HepG2 (cell line): ENCODE results near the gene LGALS16. TPM values are rescaled to one million over a fixed set of nuclear protein-coding genes. Genes with fewer than 3 reads are reported as not detected.

Source experiments
- polyA plus RNA-seq, 8 experiments: library from polyadenylated mRNA; depleted of rRNA in 3 of 8; stranded (reverse) in 7 of 8; unstranded in 1 of 8; fragments of >200 nt; fragmentation: Illumina TruSeq in 4 of 8; extraction: Trizol in 4 of 8; gene quantifications; 2 replicates each; pipeline versions ENCODE4 v1.2.1 to v1.2.3, GENCODE V29; 2011 to 2016; ENCODE audit warnings: low read depth in 4 of 8, missing spikeins in 1 of 8, mixed read lengths in 1 of 8; ENCODE audit not compliant: insufficient read depth in 1 of 8
- small RNA-seq, 3 experiments: library from RNA; depleted of rRNA; stranded (forward); fragments of <200 nt; gene quantifications; one replicate each; pipeline ENCODE3, GENCODE V24; 2012; ENCODE audit warnings: low read depth in 2 of 3, low replicate concordance in 1 of 3; ENCODE audit not compliant: insufficient read length in 3 of 3, insufficient read depth in 2 of 3
- total RNA-seq, 5 experiments: library from RNA; depleted of rRNA; stranded (reverse); fragments of >200 nt; fragmentation: Illumina TruSeq; extraction: Trizol; gene quantifications; 2 replicates each; pipeline ENCODE4 v1.2.3, GENCODE V29; 2016; ENCODE audit warnings: low read depth in 1 of 5

Gene LGALS16
- total and polyA plus RNA-seq, 2 of the 13 experiments (the other 11 are each of a cell fraction or from before 2014, with no cell fraction given): not detected

Small RNA genes lying within 50 kb of the gene (small RNA-seq; reads per million reads assigned to genes)
- gene AC005176.2 (0 reads per million in 3 experiments), gene RPS29P27 (0 reads per million in 3 experiments), gene RPS29P30 (0 reads per million in 3 experiments)

Other genes with a start within 250 kb of the LGALS16 start
- 0.81 and 1.7 TPM in 2 replicates for gene ZFP36, start 249.1 kb upstream of the LGALS16 start, total RNA-seq (2016; rRNA removed; fragmentation: Illumina TruSeq; extraction: Trizol)
- 1.4 and 2.1 TPM in 2 replicates for gene ZFP36, start 249.1 kb upstream of the LGALS16 start, polyA plus RNA-seq (2011; rRNA removed)
- gene PLEKHG2, start 243.2 kb upstream of the LGALS16 start, total RNA-seq (2016; rRNA removed; fragmentation: Illumina TruSeq; extraction: Trizol): 3.6 and 5.2 TPM in 2 replicates
- gene PLEKHG2, start 243.2 kb upstream of the LGALS16 start, polyA plus RNA-seq (2011; rRNA removed): 6.8 and 7.8 TPM in 2 replicates
- gene RPS16, start 220.0 kb upstream of the LGALS16 start, total RNA-seq (2016; rRNA removed; fragmentation: Illumina TruSeq; extraction: Trizol): 488 and 790 TPM in 2 replicates
- gene RPS16, start 220.0 kb upstream of the LGALS16 start, polyA plus RNA-seq (2011; rRNA removed): 2,583 and 2,596 TPM in 2 replicates
- gene SUPT5H, start 210.3 kb upstream of the LGALS16 start, total RNA-seq (2016; rRNA removed; fragmentation: Illumina TruSeq; extraction: Trizol): 34.9 and 48.2 TPM in 2 replicates
- 49.0 and 51.7 TPM in 2 replicates for gene SUPT5H, start 210.3 kb upstream of the LGALS16 start, polyA plus RNA-seq (2011; rRNA removed)
- gene TIMM50, start 175.1 kb upstream of the LGALS16 start, total RNA-seq (2016; rRNA removed; fragmentation: Illumina TruSeq; extraction: Trizol): 89.1 and 91.1 TPM in 2 replicates
- gene TIMM50, start 175.1 kb upstream of the LGALS16 start, polyA plus RNA-seq (2011; rRNA removed): 90.0 and 92.5 TPM in 2 replicates
- 0.35 and 0.53 TPM in 2 replicates for gene DLL3, start 157.0 kb upstream of the LGALS16 start, total RNA-seq (2016; rRNA removed; fragmentation: Illumina TruSeq; extraction: Trizol)
- 0.55 and 0.60 TPM in 2 replicates for gene DLL3, start 157.0 kb upstream of the LGALS16 start, polyA plus RNA-seq (2011; rRNA removed)
- gene SELENOV, start 140.8 kb upstream of the LGALS16 start, total RNA-seq (2016; rRNA removed; fragmentation: Illumina TruSeq; extraction: Trizol): not detected in 2 replicates
- not detected in 2 replicates for gene SELENOV, start 140.8 kb upstream of the LGALS16 start, polyA plus RNA-seq (2011; rRNA removed)
- gene EID2B, start 123.1 kb upstream of the LGALS16 start, total RNA-seq (2016; rRNA removed; fragmentation: Illumina TruSeq; extraction: Trizol): 3.6 and 3.7 TPM in 2 replicates
- 2.2 and 2.5 TPM in 2 replicates for gene EID2B, start 123.1 kb upstream of the LGALS16 start, polyA plus RNA-seq (2011; rRNA removed)
- 13.8 and 14.1 TPM in 2 replicates for gene EID2, start 115.8 kb upstream of the LGALS16 start, total RNA-seq (2016; rRNA removed; fragmentation: Illumina TruSeq; extraction: Trizol)
- 3.7 and 5.1 TPM in 2 replicates for gene EID2, start 115.8 kb upstream of the LGALS16 start, polyA plus RNA-seq (2011; rRNA removed)
- not detected in 2 replicates for gene LGALS13, start 53.4 kb upstream of the LGALS16 start, total RNA-seq (2016; rRNA removed; fragmentation: Illumina TruSeq; extraction: Trizol)
- not detected in 2 replicates for gene LGALS13, start 53.4 kb upstream of the LGALS16 start, polyA plus RNA-seq (2011; rRNA removed)
- gene LGALS14, start 48.6 kb downstream of the LGALS16 start, total RNA-seq (2016; rRNA removed; fragmentation: Illumina TruSeq; extraction: Trizol): not detected in 2 replicates
- gene LGALS14, start 48.6 kb downstream of the LGALS16 start, polyA plus RNA-seq (2011; rRNA removed): not detected in 2 replicates
- not detected in 2 replicates for gene CLC, start 82.1 kb downstream of the LGALS16 start, total RNA-seq (2016; rRNA removed; fragmentation: Illumina TruSeq; extraction: Trizol)
- not detected in 2 replicates for gene CLC, start 82.1 kb downstream of the LGALS16 start, polyA plus RNA-seq (2011; rRNA removed)
- not detected in 2 replicates for gene LEUTX, start 122.9 kb downstream of the LGALS16 start, total RNA-seq (2016; rRNA removed; fragmentation: Illumina TruSeq; extraction: Trizol)
- gene LEUTX, start 122.9 kb downstream of the LGALS16 start, polyA plus RNA-seq (2011; rRNA removed): not detected in 2 replicates
- gene DYRK1B, start 178.2 kb downstream of the LGALS16 start, total RNA-seq (2016; rRNA removed; fragmentation: Illumina TruSeq; extraction: Trizol): 0.45 and 0.82 TPM in 2 replicates
- gene DYRK1B, start 178.2 kb downstream of the LGALS16 start, polyA plus RNA-seq (2011; rRNA removed): 1.1 and 1.3 TPM in 2 replicates
- gene FBL, start 190.5 kb downstream of the LGALS16 start, total RNA-seq (2016; rRNA removed; fragmentation: Illumina TruSeq; extraction: Trizol): 153 and 235 TPM in 2 replicates
- gene FBL, start 190.5 kb downstream of the LGALS16 start, polyA plus RNA-seq (2011; rRNA removed): 408 and 468 TPM in 2 replicates